K562 (cell line): ENCODE results near the gene ASXL2.

Experiments
- BRCA1 ChIP-seq, 2 experiments: fragments of 450-650 bp in 1 of 2; sonication (generic) in 1 of 2; formaldehyde crosslinking in 1 of 2; IDR thresholded peaks; 2 replicates each; pipeline versions ENCODE4 v1.5.0 to v1.6.1; 2017 to 2020; ENCODE audit warnings: mild to moderate bottlenecking in 1 of 2, missing genetic modification reagents in 1 of 2
- RAD21 ChIP-seq, 2 experiments: fragments of 250-450 bp in 1 of 2; fragments of 450-650 bp in 1 of 2; sonication (Bioruptor Pico) in 1 of 2; formaldehyde crosslinking in 1 of 2; IDR thresholded peaks in 1 of 2; conservative IDR thresholded peaks in 1 of 2; 2 replicates each; pipeline versions ENCODE4 v1.4.0 to v1.8.0; 2020 to 2022; ENCODE audit warnings: mild to moderate bottlenecking in 2 of 2, moderate library complexity in 1 of 2
- SIN3B ChIP-seq: fragments of 450-650 bp; IDR thresholded peaks from 2 replicates; pipeline ENCODE4 v1.6.1; 2017; ENCODE audit warnings: low read depth, mild to moderate bottlenecking, moderate library complexity
- ZFP30 ChIP-seq: fragments of 250-450 bp; sonication (Bioruptor Pico); IDR thresholded peaks from 2 replicates; pipeline ENCODE4 v1.8.0; 2022; ENCODE audit warnings: moderate library complexity, mild to moderate bottlenecking, inconsistent platforms, borderline replicate concordance
- ZNF398 ChIP-seq: fragments of 250-450 bp; sonication (Bioruptor Pico); IDR thresholded peaks from 2 replicates; pipeline ENCODE4 v1.8.0; 2021; ENCODE audit warnings: moderate library complexity, mild to moderate bottlenecking, inconsistent platforms
- ZNF609 ChIP-seq: sonication (generic); formaldehyde crosslinking; IDR thresholded peaks from 2 replicates; pipeline ENCODE4 v1.8.1; 2023; ENCODE audit warnings: missing genetic modification reagents, mild to moderate bottlenecking, borderline replicate concordance

GRCh38 chr2:25760297-25760696, 118.0 kb downstream of the ASXL2 start:
- TF ChIP-seq SIN3B (no peak), ZNF398 (no peak), BRCA1 (IDR thresholded peaks at IDR 0.05) (no peak), BRCA1 (CRISPR knock-in tag; IDR thresholded peaks at IDR 0.05) (no peak), ZNF609 (no peak), ZFP30 (CRISPR knock-in tag) (no peak), RAD21 (CRISPR knock-in tag; conservative IDR thresholded peaks at IDR 0.05 in 1 of 2, IDR thresholded peaks at IDR 0.05 in 1 of 2) (no peak)
